ENCODE data around the gene PFN3. TPM values are rescaled to one million over a fixed set of nuclear protein-coding genes. Genes with fewer than 3 reads are reported as not detected.

The PFN3 gene
- total RNA-seq, 1 experiment from 2014 or later = not detected

DNA sequence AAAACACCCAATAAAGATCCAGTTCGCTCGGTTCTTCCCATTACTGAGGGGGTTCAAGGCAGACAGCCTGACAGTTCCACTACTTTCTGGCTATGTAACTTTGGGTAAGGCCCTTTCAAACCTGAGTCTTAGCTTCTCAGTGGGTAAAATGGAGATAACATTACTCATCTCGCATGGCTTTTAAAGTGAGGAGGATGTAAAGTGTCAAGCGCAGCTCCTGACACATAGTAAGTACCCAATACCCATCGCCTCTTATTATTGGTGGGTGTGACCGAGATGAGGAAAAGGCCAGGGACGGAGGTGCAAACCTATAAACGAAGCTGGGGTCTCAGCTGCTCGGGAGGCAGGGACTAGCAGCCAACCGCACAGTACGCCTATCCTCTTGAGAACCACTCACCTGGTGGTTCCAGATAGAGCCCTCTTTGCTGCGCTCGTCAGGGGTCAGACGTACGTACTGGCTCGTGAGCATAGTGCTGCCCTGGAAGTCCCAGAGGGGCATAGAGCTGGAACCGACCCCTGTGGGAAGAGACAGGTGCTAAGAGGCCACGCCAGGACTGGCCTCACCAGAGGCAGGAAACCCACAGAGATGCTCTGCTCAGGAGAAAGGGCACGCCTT lies 49.6 kb downstream of the PFN3 start:
- Histone ChIP-seq H3K27me3 (no peaks in the 10 kb centered on the region), H3K4me1 (peaks cover 8% of the 10 kb centered on the region; the same call in 1 of the 2 replicates), H3K9me3 (replicated peaks) (no peaks in the 10 kb centered on the region), H3K36me3 (no peaks in the 10 kb centered on the region; the same call in 1 of the 2 replicates), H3K27ac (peak overlapping the region; percentile 86), H3K4me3 (peak overlapping the region; percentile 77)
- peak in 1 of 2 experiments; percentile 25 for DNase-seq

Other genes starting within 250 kb of the PFN3 start
- gene RAB24, start 96.9 kb downstream of the PFN3 start, total RNA-seq (2014; rRNA removed; shearing (Covaris generic)) = 24.1 and 25.4 TPM in 2 replicates
- 226 and 259 TPM in 2 replicates for gene PRELID1, start 96.9 kb downstream of the PFN3 start, total RNA-seq (2014; rRNA removed; shearing (Covaris generic))
- gene MXD3, start 88.8 kb downstream of the PFN3 start, total RNA-seq (2014; rRNA removed; shearing (Covaris generic)) = 36.6 and 37.6 TPM in 2 replicates
- 144 and 156 TPM in 2 replicates for gene LMAN2, start 49.0 kb downstream of the PFN3 start, total RNA-seq (2014; rRNA removed; shearing (Covaris generic))
- gene RGS14, start 42.7 kb downstream of the PFN3 start, total RNA-seq (2014; rRNA removed; shearing (Covaris generic)) = 4.0 and 4.8 TPM in 2 replicates
- gene SLC34A1, start 16.2 kb downstream of the PFN3 start, total RNA-seq (2014; rRNA removed; shearing (Covaris generic)) = not detected in 2 replicates
- gene F12, start 8.9 kb upstream of the PFN3 start, total RNA-seq (2014; rRNA removed; shearing (Covaris generic)) = 5.9 and 6.5 TPM in 2 replicates
- 45.1 and 48.4 TPM in 2 replicates for gene GRK6, start 26.0 kb upstream of the PFN3 start, total RNA-seq (2014; rRNA removed; shearing (Covaris generic))
- gene PRR7, start 46.2 kb upstream of the PFN3 start, total RNA-seq (2014; rRNA removed; shearing (Covaris generic)) = 6.4 TPM in 2 replicates
- 239 and 265 TPM in 2 replicates for gene DBN1, start 73.0 kb upstream of the PFN3 start, total RNA-seq (2014; rRNA removed; shearing (Covaris generic))
- 58.4 and 68.5 TPM in 2 replicates for gene PDLIM7, start 96.9 kb upstream of the PFN3 start, total RNA-seq (2014; rRNA removed; shearing (Covaris generic))
- 3.0 and 6.2 TPM in 2 replicates for gene DOK3, start 109.2 kb upstream of the PFN3 start, total RNA-seq (2014; rRNA removed; shearing (Covaris generic))
- gene DDX41, start 116.3 kb upstream of the PFN3 start, total RNA-seq (2014; rRNA removed; shearing (Covaris generic)) = 68.5 and 76.8 TPM in 2 replicates
- 30.8 and 33.8 TPM in 2 replicates for gene FAM193B, start 153.9 kb upstream of the PFN3 start, total RNA-seq (2014; rRNA removed; shearing (Covaris generic))
- gene TMED9, start 191.5 kb upstream of the PFN3 start, total RNA-seq (2014; rRNA removed; shearing (Covaris generic)) = 70.9 and 76.2 TPM in 2 replicates
- gene B4GALT7, start 199.5 kb upstream of the PFN3 start, total RNA-seq (2014; rRNA removed; shearing (Covaris generic)) = 17.4 and 22.3 TPM in 2 replicates

All from SJCRH30 (cell line).